ENCODE results near the gene NEGR1.

GRCh38 chr1:71882637-71883036, 399.7 kb downstream of the NEGR1 start:
- TF ChIP-seq POLR2A (IDR thresholded peaks at IDR 0.05; ENCODE audit: extremely low read depth, insufficient read length) (no peak), CTCF (IDR thresholded peaks at IDR 0.05; ENCODE audit: low read depth, low read length) (no peak), MYC (IDR thresholded peaks at IDR 0.05; ENCODE audit: low read depth, low read length) (no peak), MAX (IDR thresholded peaks at IDR 0.05; ENCODE audit: low read depth, low read length) (no peak)

Measured in NB4 (cell line).